Cardiac fibroblast (primary cell): ENCODE data around the gene LRRC15.

Experiments used
- DNase-seq, 2 donors: peaks; one replicate each; pipeline versions ENCODE4 v3.0.0 to v3.0.0-alpha.2; 2010; ENCODE audit warnings: low read depth in 2 of 2
- H3K4me3 ChIP-seq, 2 donors: replicated peaks in 1 of 2; 1 replicate in 1 of 2; 2 replicates in 1 of 2; pipeline ENCODE4 v1.5.1; 2011; ENCODE audit warnings: low read depth in 2 of 2, low read length in 2 of 2, mild to moderate bottlenecking in 2 of 2, moderate library complexity in 1 of 2
- CTCF ChIP-seq: IDR thresholded peaks from one replicate; pipeline ENCODE4 v1.5.1; 2011; ENCODE audit warnings: low read depth, mild to moderate bottlenecking, low read length, inconsistent platforms

Gene LRRC15

GRCh38 chr3:194375473-194376240 is 6.1 kb upstream of the LRRC15 start:
- no peak for TF ChIP-seq CTCF
- H3K4me3 ChIP-seq = no peak overlapping the region
- DNase-seq = no peak

- no peak for TF ChIP-seq CTCF
Measured at GRCh38 chr3:194374935-194375334, 5.4 kb upstream of the LRRC15 start.

GRCh38 chr3:194373899-194374298 is 4.4 kb upstream of the LRRC15 start:
- no peak overlapping the region for H3K4me3 ChIP-seq
- no peak for TF ChIP-seq CTCF
- DNase-seq = no peak

More at GRCh38 chr3:194374935-194375334, 5.4 kb upstream of the LRRC15 start:
- H3K4me3 ChIP-seq = no peak overlapping the region
- DNase-seq = no peak

GRCh38 chr3:194373028-194373427 is 3.5 kb upstream of the LRRC15 start:
- DNase-seq = no peak
- TF ChIP-seq CTCF = no peak
- H3K4me3 ChIP-seq = no peak overlapping the region

GRCh38 chr3:194370753-194371152 is 1.2 kb upstream of the LRRC15 start:
- TF ChIP-seq CTCF = no peak
- H3K4me3 ChIP-seq = no peak overlapping the region
- no peak for DNase-seq

- no peak for DNase-seq
- no peak overlapping the region for H3K4me3 ChIP-seq
- no peak for TF ChIP-seq CTCF
Measured at GRCh38 chr3:194368918-194369317, 625 bp downstream of the LRRC15 start.
